Ishikawa (cell line): ENCODE results near the gene LCA5L.

Experiments
- CREB1 ChIP-seq: IDR thresholded peaks from 2 replicates; pipeline ENCODE4 v1.6.1; 2012; ENCODE audit warnings: low read depth
- EP300 ChIP-seq: IDR thresholded peaks from 2 replicates; pipeline ENCODE4 v1.6.1; 2012; ENCODE audit warnings: borderline replicate concordance
- REST ChIP-seq: IDR thresholded peaks from 2 replicates; pipeline ENCODE4 v1.6.1; 2012; ENCODE audit warnings: low read depth, mild to moderate bottlenecking
- TAF1 ChIP-seq: IDR thresholded peaks from 2 replicates; pipeline ENCODE4 v1.6.1; 2012; ENCODE audit warnings: low read depth, mild to moderate bottlenecking
- TCF12 ChIP-seq: IDR thresholded peaks from 2 replicates; pipeline ENCODE4 v1.6.1; 2012; ENCODE audit warnings: low read depth

GRCh38 chr21:39471598-39471997 lies 26.0 kb upstream of the LCA5L start:
- TF ChIP-seq TCF12: no peak
- TF ChIP-seq CREB1: no peak
- no peak for TF ChIP-seq EP300
- no peak for TF ChIP-seq REST
- TF ChIP-seq TAF1: no peak
